C4-2B (cell line): ENCODE data around the gene CBX1.

Source experiments
- CTCF ChIP-seq: fragments of 450-650 bp; conservative IDR thresholded peaks from 2 replicates; pipeline ENCODE4 v1.5.1; 2017; ENCODE audit warnings: mild to moderate bottlenecking
- ZFX ChIP-seq: fragments of 450-650 bp; IDR thresholded peaks from 2 replicates; pipeline ENCODE4 v1.6.1; 2017

GRCh38 chr17:48031966-48032365, 69.3 kb downstream of the CBX1 start:
- TF ChIP-seq CTCF (no peak), ZFX (no peak)
